Mesothelial cell of epicardium (in vitro differentiated cells): ENCODE data around the gene ST6GALNAC4. TPM values are rescaled to one million over a fixed set of nuclear protein-coding genes. Genes with fewer than 3 reads are reported as not detected.

Source experiments
- DNase-seq, 2 experiments: peaks; one replicate each; pipeline ENCODE4 v3.0.0; 2021; ENCODE audit warnings: low spot score in 2 of 2; ENCODE audit not compliant: unreplicated experiment in 2 of 2
- H3K27ac Mint-ChIP-seq: 2 replicates; pipeline ENCODE4 v1.8.0; 2021; ENCODE audit warnings: mixed read lengths
- H3K27me3 Mint-ChIP-seq: 2 replicates; pipeline ENCODE4 v1.8.0; 2021; ENCODE audit warnings: low read depth, mixed read lengths
- H3K36me3 Mint-ChIP-seq: 2 replicates; pipeline ENCODE4 v1.8.0; 2021; ENCODE audit warnings: mixed read lengths
- H3K4me1 Mint-ChIP-seq: 2 replicates; pipeline ENCODE4 v1.8.0; 2021; ENCODE audit warnings: mixed read lengths
- H3K4me3 Mint-ChIP-seq: 2 replicates; pipeline ENCODE4 v1.8.0; 2021; ENCODE audit warnings: mild to moderate bottlenecking, moderate library complexity, mixed read lengths
- H3K9me3 Mint-ChIP-seq: 2 replicates; pipeline ENCODE4 v1.8.0; 2021; ENCODE audit warnings: mixed read lengths
- total RNA-seq: library from RNA; stranded (reverse); gene quantifications from 3 replicates; pipeline ENCODE4 v1.2.1, GENCODE V29; 2021
- TF ChIP-seq, protein P1 (sequence below): fragments of 200-600 bp; sonication (generic); IDR thresholded peaks from one replicate; pipeline ENCODE4 v1.5.0; 2021; ENCODE audit warnings: antibody characterized with exemption; ENCODE audit not compliant: unreplicated experiment

Gene ST6GALNAC4
- total RNA-seq, 1 donor from 2014 or later: 14.5 TPM

DNA sequence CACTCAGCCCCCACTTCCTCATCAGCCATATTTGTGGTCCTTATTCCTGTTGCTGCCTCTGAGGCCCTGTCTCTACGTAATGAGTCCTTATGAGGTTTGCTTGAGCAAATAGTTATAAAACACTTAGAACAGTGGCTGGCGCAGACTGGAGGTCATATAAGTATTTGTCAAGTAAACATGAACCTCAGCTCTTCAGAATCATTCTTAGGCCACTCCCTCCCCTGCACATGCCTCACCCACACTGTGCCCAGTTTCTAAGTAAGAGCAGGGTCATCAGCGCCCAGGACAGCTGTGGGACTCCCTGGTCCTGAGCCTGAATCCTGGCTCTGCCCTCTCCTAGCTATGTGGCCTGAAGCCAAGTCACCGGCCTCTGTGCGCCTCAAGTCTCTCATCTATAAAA lies 4.0 kb downstream of the ST6GALNAC4 start:
- Mint-ChIP-seq H3K27me3 (no peaks in the 10 kb centered on the region), H3K4me1 (peaks cover 11% of the 10 kb centered on the region), H3K36me3 (peaks cover 11% of the 10 kb centered on the region), H3K27ac (no peak overlapping the region), H3K4me3 (no peak overlapping the region), H3K9me3 (no peaks in the 10 kb centered on the region)
- no peak for DNase-seq
- TF ChIP-seq, protein P1, sequence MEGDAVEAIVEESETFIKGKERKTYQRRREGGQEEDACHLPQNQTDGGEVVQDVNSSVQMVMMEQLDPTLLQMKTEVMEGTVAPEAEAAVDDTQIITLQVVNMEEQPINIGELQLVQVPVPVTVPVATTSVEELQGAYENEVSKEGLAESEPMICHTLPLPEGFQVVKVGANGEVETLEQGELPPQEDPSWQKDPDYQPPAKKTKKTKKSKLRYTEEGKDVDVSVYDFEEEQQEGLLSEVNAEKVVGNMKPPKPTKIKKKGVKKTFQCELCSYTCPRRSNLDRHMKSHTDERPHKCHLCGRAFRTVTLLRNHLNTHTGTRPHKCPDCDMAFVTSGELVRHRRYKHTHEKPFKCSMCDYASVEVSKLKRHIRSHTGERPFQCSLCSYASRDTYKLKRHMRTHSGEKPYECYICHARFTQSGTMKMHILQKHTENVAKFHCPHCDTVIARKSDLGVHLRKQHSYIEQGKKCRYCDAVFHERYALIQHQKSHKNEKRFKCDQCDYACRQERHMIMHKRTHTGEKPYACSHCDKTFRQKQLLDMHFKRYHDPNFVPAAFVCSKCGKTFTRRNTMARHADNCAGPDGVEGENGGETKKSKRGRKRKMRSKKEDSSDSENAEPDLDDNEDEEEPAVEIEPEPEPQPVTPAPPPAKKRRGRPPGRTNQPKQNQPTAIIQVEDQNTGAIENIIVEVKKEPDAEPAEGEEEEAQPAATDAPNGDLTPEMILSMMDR: no peak

DNA sequence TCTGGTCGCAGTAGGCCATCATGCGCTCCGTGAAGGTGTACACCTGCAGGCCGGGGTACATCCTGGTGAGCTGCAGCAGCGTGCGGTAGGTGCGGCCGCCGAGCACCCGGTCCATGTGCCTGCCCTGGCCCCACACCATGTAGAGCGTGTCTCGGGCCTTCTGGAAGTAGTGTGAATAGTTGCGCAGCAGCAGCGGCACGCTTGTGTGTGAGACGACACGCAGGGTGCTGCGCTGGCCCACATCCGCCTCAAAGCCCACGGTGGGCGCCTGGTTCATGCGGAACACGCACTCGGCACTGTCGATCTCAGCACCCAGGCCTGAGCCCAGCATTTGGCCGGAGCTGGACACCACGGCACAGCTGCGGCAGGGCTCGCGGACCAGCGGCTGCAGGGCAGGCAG lies 4.5 kb downstream of the ST6GALNAC4 start:
- no peak for DNase-seq
- TF ChIP-seq, protein P1: no peak
- no peak overlapping the region for H3K27ac Mint-ChIP-seq
- H3K9me3 Mint-ChIP-seq: no peaks in the 10 kb centered on the region
- H3K4me1 Mint-ChIP-seq: peaks cover 11% of the 10 kb centered on the region
- peaks cover 11% of the 10 kb centered on the region for H3K36me3 Mint-ChIP-seq
- H3K4me3 Mint-ChIP-seq: no peak overlapping the region
- H3K27me3 Mint-ChIP-seq: no peaks in the 10 kb centered on the region

DNA sequence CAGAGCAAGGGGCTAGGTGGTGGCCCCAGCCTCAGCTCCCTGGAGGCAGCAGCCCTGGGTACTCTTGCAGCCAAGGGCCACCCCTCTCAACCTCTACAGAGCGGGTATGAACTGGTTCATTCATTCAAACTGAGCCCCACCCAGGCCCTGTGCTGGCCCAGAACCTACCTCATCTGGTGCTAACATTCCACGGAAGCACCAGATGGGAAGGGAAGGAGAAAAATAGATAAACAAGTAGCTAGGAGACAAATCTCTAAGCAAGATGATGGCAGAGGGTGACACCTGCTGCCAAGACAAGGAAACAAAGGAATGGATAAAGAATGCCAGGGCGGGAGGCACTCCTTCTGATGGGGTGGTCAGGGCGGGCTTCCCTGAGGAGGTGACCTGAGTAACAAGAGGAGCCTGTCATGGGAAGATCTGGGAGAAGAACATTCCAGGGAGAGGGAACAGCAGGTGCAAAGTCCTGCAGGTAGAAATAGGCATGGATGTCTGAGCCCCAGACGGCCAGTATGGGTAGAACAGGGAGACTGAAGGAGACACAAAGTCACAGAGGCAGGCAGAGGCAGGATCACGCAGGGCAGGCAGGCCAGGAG lies 6.1 kb downstream of the ST6GALNAC4 start:
- DNase-seq: no peak
- TF ChIP-seq, protein P1: no peak
- Mint-ChIP-seq H3K36me3 (peaks cover 11% of the 10 kb centered on the region), H3K4me3 (no peak overlapping the region), H3K4me1 (peaks cover 3% of the 10 kb centered on the region), H3K9me3 (no peaks in the 10 kb centered on the region), H3K27me3 (no peaks in the 10 kb centered on the region), H3K27ac (no peak overlapping the region)

DNA sequence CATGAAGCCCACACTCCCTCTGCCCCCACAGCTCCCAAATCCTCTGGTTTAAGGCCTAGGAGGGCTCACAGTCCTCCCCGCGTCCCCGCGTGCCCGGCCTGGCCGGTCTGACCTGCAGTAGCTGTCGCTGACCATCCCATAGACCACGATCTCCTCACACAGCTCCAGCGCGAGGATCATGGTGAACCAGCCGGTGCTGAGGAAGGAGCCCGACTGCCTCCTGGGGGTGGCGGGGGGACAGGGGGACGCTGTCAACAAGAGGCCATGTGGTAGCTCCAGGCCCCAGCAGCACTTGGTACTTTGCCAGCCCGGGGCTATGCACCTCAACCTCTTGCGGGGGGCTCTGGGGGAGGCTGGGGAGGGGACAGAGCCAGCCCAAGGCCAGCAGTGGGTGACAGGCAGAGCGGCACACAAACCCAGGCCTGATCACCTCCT lies 7.0 kb downstream of the ST6GALNAC4 start:
- Mint-ChIP-seq H3K4me1 (peaks cover 8% of the 10 kb centered on the region), H3K27me3 (no peaks in the 10 kb centered on the region), H3K27ac (no peak overlapping the region), H3K9me3 (no peaks in the 10 kb centered on the region), H3K36me3 (peaks cover 11% of the 10 kb centered on the region), H3K4me3 (no peak overlapping the region)
- no peak for DNase-seq
- TF ChIP-seq, protein P1: no peak

DNA sequence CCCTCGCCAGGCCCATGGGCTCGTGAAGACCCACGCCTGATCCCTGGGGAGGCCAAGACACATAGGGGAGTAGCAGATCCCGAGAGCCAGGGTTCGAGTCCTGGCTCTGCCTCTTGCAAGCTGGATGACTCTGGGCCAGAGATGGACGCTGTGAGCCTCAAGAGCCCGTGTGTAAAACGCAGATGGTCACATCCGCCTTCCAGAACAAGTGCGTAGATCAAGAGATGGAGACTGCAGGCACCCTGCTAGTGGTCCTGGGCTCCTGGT lies 8.2 kb downstream of the ST6GALNAC4 start:
- H3K4me3 Mint-ChIP-seq: no peak overlapping the region
- no peak overlapping the region for H3K27ac Mint-ChIP-seq
- peaks cover 20% of the 10 kb centered on the region for H3K4me1 Mint-ChIP-seq
- peaks cover 11% of the 10 kb centered on the region for H3K36me3 Mint-ChIP-seq
- no peaks in the 10 kb centered on the region for H3K9me3 Mint-ChIP-seq
- DNase-seq: no peak
- H3K27me3 Mint-ChIP-seq: no peaks in the 10 kb centered on the region
- TF ChIP-seq, protein P1: no peak
